NCI-H2081 treated with DMSO at 0.1 percent for 48 hours (cell line): Measurements from ENCODE around the gene MUC22.
"Not testable (repeated sequence)": the region's sequence is repeated elsewhere in the genome, so short reads cannot be mapped to it uniquely, and the experiment has no call there.

Experiments used
- DNase-seq: peaks from one replicate; lab custom pipeline; 2025; lab: John Stamatoyannopoulos, UW

The MUC22 gene

DNA sequence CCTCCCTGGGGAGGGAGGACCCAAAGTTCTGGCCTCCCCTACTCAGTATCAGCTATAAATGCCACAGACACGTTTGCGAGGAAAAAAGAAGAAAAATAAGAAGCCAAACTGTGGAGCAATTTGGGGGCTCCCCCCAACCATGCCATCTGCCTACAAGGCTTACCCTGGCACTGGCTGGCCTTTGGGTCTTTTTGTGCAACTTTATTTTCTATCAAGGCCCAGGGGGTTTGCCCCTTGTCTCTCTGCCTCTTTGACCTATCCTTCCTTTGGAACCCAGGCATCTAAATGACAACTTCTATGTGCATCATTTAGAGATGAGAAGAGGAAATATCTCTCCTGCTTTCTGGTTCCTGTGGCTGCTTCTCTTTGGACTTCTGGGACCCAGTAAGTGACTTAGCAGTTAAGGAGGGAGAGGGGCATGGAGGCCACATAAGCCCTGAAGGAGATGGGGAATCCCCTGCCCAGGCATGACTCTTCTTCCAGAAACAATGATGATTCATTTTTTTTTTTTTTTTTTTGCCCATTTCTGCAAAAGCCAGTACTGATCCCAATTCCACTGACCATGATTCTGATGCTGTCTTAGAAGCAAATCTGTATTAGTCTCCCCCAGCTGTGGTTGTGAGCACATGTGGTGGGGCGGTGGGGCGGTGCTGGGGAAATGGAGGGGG is at the start of gene MUC22:
MUC22 (plus strand) TSS at position 82 of the 668 bp plus-strand sequence; CDS start at position 315, 233 bp downstream.
- no peak for DNase-seq

DNA sequence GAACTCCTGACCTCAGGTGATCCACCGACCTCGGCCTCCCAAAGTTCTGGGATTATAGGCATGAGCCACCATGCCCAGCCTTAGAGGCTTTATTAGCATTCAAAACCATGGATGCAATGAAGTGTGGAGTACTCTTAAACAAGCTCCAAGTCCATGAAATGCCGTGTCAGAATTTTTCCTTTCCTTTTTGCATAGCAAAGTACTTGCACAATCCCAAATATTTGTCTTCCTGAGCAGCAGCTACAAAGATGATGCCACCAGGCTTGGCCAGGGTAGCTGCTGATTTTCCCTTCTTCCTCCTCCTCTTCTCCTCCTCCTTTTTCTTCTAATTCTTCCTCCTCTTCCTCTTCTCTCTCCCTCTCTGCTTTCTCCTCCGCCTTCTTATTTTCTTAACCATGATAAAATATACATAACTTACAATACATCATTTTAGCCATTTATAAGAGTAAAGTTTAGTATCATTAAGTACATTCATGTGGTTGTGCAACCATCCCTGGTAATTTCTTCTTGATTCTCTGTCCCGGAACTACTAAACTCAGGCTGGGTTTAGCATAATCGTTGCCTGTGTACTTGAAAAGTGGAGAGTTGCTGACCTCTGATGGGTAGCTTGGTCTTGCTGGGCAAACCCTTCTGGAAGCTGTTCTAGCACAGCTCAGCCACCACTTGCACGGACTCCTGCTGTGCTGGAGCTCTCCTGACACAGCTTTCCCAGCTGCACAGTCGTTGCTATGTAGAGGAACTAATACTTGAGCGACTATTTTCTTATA is 49.2 kb upstream of the MUC22 start:
- DNase-seq = no peak

DNA sequence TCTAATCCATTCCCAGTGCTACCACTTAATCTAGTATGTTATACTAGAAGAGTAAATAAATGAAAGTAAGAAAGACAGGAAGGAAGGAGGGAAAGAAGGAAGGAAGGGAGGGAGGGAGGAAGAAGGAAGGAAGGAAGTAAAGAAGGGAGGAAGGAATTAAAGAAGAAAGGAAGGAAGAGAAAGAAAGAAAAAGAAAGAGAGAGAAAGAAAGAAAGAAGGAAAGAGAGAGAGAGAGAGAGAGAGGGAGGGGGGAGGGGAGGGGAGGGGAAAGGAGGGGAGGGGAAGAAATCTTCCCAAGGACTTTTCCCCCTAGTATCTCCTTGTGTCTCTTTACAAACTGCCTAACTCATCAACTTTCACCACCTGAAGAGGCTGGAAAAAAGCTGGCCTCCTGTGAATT is 47.6 kb upstream of the MUC22 start:
- DNase-seq = no peak

DNA sequence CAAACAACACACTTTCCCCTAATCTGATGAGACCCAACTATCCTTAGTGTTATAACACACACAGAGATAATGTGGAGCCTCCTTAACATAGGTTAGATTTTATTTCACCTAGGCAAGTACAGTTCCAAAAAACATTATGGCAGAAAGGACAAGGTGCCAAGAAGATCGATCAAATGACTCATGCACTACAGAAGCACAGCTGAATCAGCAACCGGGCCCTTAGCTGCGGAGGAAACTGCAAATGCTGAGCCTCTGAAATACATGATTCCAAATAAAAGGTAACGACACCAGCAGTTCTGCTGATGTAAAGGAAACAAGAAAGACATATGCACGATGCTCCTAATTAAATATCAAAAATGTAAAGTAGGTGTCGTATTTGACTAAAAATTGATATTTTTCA is 46.6 kb upstream of the MUC22 start:
- DNase-seq = no peak

DNA sequence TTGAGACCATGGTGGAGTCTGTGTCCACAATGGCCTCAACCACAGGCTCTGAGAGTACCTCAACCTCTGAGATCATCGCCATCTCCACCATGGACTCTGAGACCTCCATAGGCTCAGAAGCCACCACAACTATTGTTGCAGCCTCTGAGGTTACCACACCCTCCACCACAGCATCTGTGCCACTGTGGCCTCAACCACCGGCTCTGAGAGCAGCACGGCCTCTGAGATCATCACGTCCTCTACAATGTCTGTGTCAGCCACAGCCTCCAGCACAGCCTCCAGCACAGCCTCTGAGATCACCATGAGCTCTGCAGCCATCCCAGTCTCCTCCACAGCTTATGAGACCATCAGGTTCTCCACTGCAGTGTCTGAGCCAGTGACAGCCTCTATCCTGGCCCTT is 46.2 kb upstream of the MUC22 start:
- no peak for DNase-seq

DNA sequence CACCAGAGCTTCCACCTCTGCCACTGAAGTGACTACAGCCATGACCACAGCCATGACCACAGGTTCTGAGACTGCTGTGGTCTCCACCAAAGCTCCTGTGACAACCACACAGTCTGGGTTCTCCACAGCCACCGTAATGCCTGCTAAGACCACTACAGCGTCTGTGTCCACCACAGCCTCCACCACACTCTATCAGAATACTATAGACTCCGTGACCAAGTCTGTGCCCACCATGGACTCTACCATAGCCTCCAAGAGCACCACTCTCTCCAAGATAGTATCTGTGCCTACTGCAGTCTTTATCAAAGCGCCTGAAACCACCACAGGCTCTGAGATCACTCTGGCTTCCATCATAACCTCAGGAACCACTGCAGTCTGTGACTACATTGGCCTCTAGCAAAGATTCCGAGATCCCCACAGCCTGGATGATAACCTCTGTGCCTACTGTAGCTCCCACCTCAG is 45.1 kb upstream of the MUC22 start:
- no peak for DNase-seq

DNA sequence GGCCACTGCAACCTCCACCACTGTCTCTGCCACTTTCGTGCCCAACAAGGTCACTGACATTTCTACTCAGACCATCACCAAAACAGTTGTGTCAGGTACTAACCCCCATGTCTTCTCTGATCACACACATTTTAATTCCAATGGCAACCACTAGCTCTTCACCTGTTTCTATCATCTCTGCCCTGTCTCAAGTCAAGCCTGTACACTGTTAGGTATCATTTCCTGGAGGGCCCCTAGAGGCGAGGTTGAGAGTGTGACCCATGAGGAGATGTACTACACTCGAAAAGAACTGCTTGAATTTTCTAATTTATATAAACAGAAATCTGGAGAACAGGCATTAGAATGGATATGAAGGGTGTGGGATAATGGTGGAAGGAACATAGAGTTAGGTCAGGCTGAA is 44.1 kb upstream of the MUC22 start:
- no peak for DNase-seq

DNA sequence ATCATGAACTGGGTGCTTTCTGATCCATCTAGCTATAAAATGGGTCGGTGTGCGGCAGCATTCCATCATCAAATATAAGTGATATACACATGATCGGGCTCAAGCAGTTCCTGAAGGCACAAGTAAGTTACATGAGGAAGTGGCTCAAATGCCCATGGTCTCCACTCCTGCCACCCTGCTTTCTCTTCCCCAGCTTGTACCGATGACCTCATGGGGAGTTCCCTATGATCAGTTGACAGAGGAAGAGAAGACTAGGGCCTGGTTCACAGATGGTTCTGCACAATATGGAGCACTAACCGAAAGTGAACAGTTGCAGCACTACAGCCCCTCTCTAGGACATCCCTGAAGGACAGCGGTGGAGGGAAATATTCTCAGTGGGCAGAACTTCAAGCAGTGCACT is 41.1 kb upstream of the MUC22 start:
- DNase-seq = not testable (repeated sequence)

DNA sequence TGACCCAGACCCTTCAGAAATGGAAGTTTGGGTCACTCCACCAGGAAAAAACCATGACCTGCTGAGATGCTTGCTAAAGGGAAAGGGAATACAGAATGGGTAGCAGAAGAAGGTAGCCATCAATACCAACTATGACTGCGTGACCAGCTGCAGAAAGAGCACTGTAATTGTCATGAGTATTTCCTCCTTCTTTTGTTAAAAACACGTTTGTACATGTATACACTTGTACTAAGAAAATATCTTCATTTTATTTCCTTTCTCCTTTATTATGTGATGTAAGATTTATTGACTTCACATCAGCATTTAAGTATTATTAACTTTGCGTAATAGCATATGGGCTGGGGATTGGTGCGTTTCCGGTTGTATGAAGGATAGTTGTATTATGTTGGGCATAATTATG is 39.3 kb upstream of the MUC22 start:
- DNase-seq = no peak

DNA sequence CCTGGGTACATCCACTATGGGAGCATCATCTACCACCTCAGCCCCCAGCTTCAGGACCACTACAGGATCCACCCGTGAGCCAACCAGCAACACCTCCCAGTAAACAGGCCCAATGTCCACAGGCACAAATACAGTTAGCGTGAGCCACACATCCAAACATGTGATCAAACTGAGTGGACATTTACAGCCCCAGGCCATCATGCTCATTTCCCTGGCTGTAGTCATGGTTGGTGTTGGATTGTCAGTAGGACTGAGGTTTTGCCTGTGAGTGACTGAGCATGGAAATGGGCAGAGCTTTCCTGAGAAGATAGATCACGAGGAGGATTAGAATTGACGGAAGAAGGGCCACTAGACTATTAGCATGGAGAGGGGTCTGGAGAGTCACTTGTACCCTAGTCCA is 37.5 kb upstream of the MUC22 start:
- no peak for DNase-seq

DNA sequence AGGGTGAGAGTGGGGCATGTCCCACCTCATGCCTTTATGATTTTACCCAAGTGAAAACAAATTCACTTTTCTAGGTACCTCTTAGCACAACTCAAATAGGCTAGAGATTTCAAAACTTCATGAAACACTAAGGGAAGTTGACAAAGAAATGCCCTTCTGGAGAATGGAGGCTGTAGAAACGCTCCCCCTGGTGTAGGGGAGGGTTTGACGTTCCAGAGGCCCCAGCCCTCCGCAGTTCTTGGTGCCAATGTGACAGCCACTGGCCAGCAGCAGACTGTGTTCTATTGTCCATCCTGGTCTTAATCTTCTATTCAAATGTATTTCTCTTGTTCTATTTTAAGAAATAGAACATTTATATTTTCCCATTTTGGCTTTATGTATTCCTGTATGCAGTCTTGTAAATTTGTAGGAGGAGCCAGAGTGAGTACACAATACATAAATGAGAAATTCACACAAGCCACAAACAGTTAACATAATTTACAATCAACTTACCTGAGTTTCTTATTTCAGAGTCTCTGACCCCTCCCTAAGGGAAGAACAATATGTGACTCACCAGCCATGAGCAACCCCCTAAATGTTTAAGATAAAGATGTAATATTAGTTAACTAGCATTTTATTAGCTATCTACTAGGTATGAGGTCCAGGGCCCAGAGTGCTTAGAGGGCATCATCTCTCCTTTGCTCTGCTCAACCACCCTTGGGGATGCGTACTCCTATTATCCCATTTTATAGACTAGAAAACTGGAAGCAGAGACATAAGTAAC is 35.6 kb upstream of the MUC22 start:
- DNase-seq = no peak

DNA sequence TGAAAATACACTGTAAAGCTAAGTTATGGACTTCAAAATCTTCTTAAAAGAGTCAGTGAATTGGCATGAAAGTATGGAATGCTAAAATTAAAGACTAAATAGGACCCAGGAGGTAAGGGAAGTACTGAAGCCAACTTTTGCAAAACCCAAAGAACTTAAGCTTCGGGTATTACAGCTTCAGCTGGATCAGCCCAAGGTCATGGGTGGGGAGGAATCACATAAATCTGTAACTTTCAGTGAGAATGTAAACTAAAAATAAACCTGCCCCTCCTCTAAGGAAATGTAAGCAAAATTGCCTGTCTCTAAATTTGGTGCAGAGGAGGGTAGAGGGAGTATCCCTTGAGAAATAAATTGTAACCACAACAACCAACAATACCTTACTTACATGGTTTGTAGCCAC is 31.1 kb upstream of the MUC22 start:
- no peak for DNase-seq

DNA sequence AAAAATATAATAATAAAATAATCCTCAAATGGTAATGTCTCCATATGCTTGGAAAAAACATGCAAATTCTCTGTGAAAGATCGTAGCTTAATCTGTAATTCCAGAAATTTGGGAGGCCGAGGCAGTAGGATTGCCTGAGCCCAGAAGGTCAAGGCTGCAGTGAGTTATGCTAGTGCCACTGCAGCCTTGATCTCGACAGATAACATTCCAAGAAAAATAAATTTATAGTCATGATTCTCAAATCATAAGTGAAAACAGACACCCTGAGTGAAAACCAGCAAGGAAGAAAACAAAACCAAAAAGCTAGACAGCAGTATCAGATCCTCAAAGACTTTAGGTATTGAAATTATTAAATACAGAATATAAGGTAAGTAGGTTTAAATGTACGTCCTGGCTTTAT is 30.6 kb upstream of the MUC22 start:
- no peak for DNase-seq

DNA sequence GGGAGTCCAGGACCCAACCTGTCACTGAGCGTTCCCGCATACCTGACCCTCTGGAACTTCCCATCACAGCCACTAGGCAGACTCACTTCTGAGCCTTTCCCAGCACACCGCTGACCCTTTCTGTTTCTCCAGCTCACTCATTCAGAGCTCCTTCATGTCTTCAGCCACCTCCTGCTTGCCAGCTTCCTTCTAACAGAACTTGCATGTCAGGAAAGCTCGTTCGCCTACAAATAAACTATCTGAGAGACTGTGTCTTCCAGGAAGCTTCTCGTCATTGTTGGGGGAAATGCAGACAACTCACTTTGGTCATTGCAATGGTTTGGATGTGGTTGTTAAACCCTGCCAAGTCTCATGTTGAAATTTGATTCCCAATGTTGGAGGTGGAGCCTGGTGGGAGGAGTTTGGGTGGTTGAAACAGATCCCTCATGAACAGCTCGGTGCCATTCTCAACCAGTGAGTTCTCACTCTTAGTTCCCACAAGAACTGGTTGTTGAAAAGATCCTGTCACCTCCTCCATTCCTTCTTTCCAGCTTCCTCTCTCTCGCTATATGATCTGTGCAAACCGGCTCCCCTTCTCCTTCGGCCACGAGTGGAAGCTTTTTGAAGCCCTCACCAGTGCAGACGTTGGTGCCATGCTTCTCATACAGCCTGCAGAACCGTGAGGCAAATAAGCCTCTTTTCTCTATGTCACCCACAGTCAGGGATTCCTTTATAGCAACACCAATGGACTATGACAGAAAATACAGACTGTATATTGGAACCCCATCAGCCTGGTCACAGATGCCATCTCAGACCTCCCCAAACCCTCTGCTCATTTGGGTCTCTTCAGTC is 28.1 kb upstream of the MUC22 start:
- DNase-seq = no peak

DNA sequence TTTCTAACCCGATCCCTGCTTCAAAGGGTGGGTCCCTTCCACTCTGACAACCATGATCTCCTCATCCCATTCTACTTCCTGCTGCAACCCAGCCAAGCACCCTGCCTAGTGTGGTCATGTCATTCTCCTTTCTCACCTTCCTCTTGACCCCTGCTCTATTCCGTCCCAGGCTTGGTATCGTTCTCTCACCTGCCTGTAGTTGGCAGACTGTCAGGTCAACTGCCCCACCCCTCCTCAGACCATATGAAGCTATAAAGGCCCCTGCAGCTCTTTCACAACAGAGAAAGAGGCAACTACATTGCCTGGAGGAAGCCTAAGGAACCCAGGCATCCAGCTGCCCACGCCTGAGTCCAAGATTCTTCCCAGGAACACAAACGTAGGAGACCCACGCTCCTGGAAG is 26.8 kb upstream of the MUC22 start, which contains the start of gene MUC21:
MUC21 (plus strand) TSS at position 280 of the 400 bp plus-strand sequence. CDS start 241 bp downstream, outside the sequence.
- DNase-seq = no peak

DNA sequence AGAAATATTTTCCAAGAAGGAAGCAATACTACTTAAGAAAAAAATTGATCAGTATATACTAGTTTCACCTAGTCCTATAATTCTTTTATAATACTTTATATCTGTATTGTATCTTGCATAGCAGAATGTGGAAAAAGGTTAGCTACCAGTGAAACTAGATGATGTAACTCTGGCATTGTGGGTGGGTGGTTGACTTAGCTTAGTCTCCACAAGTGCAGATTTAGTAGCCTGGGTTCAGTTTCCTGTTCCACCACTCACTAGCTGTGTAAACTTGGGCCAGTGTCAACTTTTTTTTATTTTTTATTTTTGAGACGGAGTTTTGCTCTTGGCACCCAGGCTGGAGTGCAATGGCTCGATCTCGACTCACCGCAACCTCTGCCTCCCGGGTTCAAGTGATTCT is 24.8 kb upstream of the MUC22 start:
- DNase-seq = no peak

DNA sequence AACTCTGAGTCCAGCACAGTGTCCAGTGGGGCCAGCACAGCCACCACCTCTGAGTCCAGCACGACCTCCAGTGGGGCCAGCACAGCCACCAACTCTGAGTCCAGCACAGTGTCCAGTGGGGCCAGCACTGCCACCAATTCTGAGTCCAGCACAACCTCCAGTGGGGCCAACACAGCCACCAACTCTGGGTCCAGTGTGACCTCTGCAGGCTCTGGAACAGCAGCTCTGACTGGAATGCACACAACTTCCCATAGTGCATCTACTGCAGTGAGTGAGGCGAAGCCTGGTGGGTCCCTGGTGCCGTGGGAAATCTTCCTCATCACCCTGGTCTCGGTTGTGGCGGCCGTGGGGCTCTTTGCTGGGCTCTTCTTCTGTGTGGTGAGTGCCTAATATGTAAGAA is 23.0 kb upstream of the MUC22 start:
- DNase-seq = no peak

DNA sequence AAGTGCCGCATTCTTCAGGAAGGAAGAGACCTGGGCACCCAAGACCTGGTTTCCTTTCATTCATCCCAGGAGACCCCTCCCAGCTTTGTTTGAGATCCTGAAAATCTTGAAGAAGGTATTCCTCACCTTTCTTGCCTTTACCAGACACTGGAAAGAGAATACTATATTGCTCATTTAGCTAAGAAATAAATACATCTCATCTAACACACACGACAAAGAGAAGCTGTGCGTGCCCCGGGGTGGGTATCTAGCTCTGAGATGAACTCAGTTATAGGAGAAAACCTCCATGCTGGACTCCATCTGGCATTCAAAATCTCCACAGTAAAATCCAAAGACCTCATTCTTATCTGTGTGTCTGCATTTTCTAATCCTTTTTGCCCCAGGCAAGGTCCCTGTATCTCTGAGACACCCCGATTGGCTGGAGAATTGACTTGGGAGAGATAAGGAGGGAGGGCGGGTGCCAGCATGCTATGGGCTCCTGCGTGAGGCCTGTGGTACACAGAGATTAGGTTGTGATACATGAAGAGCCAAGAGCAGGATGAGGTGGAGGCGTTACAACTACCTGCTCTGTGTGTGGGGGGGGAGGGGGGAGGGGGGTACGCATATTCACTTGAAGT is 22.0 kb upstream of the MUC22 start:
- no peak for DNase-seq

DNA sequence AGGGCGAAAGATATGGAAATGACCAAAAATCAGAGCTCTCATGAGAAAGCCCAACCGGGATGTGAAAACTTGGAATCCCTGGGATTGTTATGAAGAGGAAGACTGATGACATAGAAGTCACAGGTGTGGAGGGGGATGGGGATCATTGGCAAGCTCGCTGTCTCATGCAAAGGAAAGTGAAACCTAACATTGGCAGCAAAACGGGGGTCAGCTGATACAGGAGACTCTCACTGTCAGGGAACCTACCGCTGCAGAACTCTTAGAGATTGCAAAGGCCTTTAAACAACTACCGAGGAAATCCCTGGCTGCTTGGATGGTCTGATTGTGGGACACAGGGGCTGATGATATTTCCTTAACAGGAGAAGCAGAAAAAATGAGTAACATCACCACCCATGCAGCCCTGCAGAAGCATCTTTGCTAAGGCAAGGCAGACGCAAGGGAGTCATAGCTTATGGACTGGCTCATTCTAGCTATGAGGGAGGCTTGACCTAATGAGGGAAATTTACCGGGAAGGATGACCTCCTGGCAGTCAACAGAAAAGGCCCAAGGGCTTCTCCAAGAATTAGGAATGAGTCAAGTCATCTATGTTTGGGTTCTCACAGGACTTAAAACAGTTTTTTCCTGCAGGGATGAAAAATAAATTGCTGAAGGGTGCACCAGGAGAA is 19.7 kb upstream of the MUC22 start:
- DNase-seq = no peak

DNA sequence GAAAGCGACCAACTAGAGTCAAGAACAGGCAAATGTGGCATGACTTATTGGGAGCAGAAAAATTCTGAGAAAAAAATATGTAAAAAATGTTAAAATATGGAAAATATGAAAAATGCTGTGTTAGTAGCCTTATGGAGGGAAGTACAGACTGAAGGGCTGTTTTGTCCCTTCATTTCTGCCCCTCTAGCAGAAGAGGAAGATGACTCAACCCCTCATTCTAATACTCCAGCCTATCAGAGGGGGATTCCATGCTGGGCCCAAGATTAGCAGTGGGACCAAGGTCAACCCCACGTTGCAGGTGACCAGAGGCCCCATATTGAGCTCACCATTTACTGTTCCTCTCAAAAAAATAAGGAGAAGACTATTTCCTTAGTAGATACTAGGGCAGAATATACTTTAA is 18.4 kb upstream of the MUC22 start:
- no peak for DNase-seq

DNA sequence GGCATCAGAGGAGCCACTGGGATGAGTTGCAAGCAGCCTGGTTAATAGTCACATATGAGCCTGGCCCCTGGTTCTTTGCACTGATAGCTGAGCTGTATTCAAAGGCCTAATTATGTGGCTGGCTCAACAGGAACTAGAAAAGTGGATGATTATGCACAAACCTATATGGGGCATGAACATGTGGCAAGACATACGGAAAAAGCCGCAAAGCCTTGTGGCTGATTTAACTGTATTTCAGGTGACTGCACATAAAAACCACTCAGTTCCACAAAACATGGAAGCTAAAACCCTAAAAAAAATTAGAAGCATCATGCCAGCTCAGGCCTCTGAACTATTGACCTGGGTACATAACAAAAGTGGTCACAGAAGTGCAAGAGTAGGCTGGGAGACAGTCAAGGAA is 13.0 kb upstream of the MUC22 start:
- no peak for DNase-seq
